Globus pallidus (tissue), 1 donor: Measurements from ENCODE around the gene DPP8.

ENCODE experiments used
- DNase-seq: peaks from one replicate; pipeline ENCODE4 v3.0.0-alpha.2; 2015; ENCODE audit warnings: low spot score

DPP8 gene

GRCh38 chr15:65423976-65424679 is 93.4 kb downstream of the DPP8 start:
- DNase-seq, result no peak

DNA sequence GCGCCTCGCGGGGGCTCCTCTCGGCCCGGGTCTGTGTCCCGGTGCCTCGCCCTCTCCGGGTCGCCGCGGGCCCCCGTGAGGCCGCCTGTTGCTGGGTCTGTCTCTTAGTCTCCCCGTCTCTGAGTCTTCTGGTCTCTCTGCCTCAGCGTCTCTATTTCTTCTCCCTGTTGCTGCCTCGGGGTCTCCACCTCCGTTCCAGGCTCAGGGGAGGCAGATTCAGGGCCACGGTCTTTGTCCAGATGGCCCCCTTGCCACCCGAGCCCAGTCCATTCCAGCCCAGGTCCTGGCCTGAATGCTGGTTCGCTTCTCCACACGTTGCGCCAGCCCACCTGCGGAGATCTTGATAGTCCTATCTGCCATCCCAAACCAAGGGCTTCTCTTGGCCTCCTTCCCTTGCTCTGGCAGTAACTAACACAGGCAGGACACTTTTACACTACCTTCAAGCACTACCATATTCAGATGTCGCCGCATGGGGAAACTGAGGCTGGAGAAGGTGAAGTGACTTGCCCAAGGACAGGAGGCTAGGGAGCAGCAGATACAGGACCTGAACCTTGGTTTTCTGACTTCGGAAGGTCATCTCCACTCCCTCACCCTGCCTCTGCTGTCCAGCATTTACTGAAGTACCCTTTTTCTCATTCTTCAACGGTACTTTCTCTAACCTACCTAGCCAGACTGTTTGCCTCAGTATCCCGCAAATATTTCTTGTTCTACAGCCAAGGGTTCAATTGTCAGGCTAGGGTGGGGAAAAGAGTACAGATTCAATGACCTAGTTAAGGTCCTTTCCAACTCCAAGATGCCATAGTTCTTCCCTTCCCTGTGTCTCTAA is 94.1 kb downstream of the DPP8 start:
- no peak for DNase-seq

- DNase-seq, result peak; percentile 60
Observed at GRCh38 chr15:65421360-65422215, 95.9 kb downstream of the DPP8 start.

GRCh38 chr15:65420975-65421359 is 96.5 kb downstream of the DPP8 start:
- no peak for DNase-seq

DNA sequence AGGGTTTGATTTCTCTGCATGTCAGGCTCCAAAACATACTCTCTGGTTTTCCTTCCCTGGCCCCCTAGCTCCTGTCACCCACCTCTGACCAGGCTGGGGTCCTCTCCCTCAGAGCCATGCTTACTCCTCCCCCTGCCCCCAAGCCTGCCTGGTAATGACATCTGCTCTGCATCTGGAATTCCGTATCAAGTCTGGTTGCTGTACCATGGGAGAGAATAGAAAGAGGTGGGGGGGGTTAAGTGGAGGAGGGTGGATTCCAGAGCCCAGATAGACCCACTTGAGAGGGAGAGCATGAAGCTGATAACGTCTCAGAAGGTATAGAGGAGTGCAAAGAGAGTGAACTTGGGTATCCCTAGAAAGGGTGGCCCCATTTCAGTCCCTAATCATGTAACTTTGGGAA is 98.9 kb downstream of the DPP8 start:
- no peak for DNase-seq

GRCh38 chr15:65416845-65417416 is 100.6 kb downstream of the DPP8 start:
- no peak for DNase-seq

DNA sequence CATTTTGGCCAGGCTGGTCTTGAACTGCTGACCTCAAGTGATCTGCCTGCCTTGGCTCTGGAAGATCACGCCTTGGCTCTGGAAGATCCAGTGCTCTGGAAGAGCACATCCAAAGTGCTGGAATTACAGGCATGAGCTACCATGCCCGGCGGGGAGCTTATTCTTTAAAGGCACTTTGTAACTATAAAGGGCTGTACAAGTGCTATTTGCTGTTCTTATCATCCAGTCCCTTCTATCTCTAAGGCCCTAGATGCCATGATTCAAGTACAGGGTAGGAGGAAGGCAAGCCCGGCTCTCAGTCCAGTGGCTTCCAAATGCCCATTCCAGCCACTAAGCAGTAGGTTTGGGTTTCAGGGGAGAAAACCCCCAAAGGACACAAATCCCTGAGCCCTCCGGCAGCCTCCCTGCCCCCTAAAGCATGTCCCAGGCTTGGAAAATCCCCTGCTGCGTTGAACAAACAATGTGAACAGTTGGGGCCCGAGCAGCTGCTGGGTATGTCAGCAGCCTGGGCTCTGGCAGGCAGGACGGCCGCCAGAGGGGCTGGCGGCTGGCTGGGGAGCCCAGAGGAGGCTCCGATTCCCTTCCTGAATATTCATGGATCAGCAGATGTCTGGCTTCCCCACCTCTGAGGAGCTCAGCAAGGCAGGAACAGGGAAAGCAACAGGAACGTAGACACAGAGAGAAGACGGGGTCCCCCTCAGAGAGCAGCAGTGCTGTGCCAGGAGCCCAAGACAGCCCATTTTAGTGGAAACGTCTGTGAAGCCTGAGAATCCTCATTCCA is 102.5 kb downstream of the DPP8 start:
- peak; percentile 65 for DNase-seq

DNA sequence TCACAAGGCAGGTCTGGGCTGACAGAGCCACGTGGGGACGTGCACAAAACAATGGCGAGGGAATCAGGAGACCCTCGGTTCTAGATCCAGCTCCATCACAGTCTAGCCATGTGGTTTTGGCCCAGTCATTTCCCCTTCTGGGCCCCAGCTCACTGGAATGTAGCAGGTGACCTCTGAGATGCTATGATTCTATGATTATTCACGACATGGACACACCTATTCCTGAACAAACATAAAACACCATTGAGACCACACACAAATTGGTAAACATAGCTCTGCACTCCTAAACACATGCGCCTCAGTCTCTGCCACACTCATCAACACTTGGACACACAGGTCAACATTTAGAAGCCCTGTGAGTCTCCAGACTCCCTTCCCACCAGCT is 103.7 kb downstream of the DPP8 start:
- no peak for DNase-seq

DNA sequence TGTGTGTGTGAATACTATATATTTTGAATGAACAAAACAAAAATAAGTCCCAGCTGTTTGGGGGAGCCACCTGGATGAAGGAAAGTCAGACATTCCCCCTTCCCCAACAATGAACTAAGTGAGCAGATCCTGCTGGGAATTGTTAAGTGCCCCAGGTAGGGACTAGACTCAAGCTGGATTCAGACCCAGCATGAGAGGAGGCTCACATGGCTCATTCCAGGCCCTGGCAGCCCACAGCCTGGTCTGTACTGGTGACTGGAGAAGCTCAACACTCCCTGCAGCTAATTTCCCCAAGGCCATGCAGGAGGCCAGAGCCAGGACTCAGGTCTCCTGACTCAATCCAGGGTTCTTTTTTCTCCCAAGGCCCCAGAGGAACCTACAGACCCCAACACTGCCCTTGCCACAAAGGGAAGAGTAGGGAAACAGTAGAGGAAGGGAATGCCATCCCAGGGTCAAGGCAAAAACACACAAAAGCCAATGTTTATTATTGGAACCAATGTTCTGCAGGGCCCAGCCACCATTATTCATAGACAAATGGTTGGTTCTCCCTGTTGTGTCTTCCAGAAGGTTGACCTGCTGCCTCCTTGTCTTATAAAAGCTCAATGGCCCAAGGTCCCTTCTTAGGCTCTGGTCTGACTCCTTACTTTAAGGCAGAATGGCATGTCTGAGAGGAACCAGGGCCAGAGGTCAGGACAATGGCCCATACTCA is 104.3 kb downstream of the DPP8 start:
- DNase-seq, result no peak

GRCh38 chr15:65412556-65412955 is 104.9 kb downstream of the DPP8 start:
- DNase-seq, result no peak

- DNase-seq, result no peak
Observed at GRCh38 chr15:65411465-65412071, 105.9 kb downstream of the DPP8 start.

DNA sequence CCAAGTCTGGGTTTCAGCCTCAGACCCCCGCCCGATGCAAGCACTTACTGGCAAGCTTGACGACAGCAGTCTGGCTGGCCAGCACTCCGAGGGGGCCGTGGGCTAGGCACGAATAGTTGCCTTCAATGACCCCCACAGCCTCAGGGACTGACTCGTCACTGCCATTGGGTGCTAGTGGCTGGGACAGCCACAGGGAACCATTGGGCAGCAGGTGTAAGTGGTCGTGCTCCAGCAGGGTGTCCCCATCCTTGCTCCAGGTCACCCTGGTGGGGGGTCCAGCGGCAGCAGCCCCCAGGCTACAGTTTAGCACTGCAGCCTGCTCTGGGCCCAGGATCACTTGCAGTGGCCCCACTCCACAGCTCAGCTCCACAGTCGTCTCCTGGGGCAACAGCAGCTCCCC is 106.5 kb downstream of the DPP8 start:
- DNase-seq, result no peak

- DNase-seq, result no peak
Observed at GRCh38 chr15:65410036-65410435, 107.5 kb downstream of the DPP8 start.

GRCh38 chr15:65409036-65409631 is 108.4 kb downstream of the DPP8 start:
- DNase-seq, result no peak

DNA sequence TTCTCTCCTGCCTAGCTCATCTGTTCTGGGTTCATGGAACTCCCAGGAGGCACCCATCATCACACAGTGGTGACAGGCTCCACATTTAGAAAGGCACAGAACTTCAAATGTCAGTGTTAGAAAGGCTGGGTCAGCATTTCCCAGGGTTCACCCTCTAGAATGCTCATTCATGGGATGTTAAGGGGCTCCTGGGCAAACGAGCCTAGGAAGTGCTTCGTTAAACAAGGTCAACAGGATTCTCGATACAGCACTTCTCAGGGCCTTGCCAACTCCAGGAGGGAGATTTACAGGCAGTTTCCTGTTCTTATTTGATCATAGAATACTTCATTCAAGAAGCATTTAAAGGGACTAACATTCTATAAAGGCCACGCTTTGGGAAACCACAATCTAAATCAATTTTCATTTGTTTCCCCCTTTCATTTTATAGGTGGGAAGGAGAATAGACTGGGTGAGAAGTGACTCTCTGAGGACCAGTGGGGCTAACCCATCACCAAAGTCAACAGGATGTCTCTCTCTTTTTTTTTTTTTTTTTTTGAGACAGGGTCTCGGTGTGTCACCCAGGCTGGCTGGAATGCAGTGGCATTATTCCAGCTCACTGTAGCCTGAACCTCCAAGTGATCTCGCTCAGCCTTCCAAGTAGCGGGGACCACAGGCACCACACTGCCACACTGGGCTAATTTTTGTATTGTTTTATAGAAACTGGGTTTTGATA is 109.0 kb downstream of the DPP8 start:
- DNase-seq, result no peak

- DNase-seq, result no peak
Observed at GRCh38 chr15:65406424-65407000, 111.0 kb downstream of the DPP8 start.

DNA sequence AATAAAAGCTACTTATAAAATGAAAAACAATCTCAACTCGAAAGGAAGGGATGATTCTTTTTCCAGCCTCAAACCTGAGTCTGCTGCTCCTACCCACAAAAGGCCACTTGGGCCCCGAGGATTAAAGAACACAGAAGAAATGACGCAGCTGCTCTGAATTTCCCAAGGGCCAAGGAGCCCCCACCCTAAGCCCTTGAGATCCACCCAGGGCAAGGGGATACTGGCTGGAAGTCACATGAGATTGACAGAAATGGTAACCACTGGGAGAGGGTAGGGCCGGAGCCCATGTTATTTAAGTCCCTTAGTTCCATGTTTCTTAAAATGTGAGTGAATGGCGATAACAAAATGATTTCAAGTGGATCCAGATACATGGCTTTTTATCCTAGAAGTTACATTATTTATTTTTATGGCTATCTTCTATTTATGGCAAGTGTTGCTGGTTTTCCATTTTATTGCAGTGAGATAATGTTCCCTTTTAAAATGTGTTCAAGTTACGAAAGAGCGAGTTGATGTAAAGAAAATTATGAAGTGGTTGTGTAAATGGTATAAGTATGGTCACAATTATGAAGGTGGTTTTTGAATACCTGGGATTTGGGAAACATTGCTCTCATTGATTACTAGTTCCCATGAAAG is 111.6 kb downstream of the DPP8 start:
- DNase-seq, result no peak

DNA sequence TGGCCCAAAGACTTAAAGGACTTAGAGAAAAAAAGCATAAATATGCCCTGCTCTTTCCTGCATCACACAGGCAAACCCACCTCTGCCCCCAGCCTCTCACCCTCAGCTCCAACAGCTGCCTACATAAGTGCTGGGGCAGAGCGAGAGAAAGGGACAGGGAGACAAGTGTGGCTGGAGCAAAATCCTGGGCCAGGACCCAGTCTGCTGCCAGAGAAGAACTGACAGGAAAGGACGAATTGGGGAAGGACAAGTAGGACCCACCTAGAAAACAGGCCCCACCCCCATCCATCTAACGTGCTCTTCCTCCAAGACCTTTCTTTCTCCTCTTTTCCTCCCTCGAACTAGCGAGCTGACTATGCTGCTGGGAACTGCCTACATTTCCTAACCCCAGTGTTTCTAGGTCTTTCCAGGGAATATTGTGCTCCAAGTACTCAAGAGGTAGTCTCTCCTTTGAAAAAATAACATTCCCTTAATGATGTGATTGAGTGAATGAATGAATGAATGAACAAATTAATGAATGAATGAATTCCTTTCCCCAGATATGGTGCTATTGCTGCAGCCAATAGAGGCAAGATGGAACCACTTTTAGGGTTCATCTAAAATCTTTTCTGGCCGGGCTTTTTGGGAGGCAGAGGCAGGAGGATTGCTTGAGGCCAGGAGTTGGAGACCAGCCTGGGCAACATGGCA is 113.2 kb downstream of the DPP8 start:
- no peak for DNase-seq
